K562 (cell line): ENCODE results near the gene PCSK6. TPM values are rescaled to one million over a fixed set of nuclear protein-coding genes. Genes with fewer than 3 reads are reported as not detected.
"Not testable (repeated sequence)": the region's sequence is repeated elsewhere in the genome, so short reads cannot be mapped to it uniquely, and the experiment has no call there.

ENCODE experiments used
- BACH1 ChIP-seq: fragments of 200-800 bp; sonication (Bioruptor generic); IDR thresholded peaks from 2 replicates; pipeline ENCODE4 v1.6.1; 2016; ENCODE audit warnings: missing genetic modification characterization, missing compliant biosample characterization
- C11orf30 ChIP-seq: fragments of 450-650 bp; IDR thresholded peaks from 2 replicates; pipeline ENCODE4 v1.6.1; 2016; ENCODE audit warnings: low read depth, mild to moderate bottlenecking
- CXXC5 ChIP-seq: fragments of 250-450 bp; sonication (Bioruptor Pico); IDR thresholded peaks from 2 replicates; pipeline ENCODE4 v1.8.0; 2022; ENCODE audit warnings: inconsistent platforms, mild to moderate bottlenecking, moderate library complexity
- KDM5B ChIP-seq: fragments of 200-600 bp; sonication (generic); IDR thresholded peaks from 2 replicates; pipeline ENCODE4 v1.6.1; 2012; ENCODE audit warnings: low read depth, mild to moderate bottlenecking, moderate library complexity, low read length, control low read depth, inconsistent platforms; ENCODE audit not compliant: insufficient replicate concordance
- MAZ ChIP-seq, 2 experiments: fragments of 450-650 bp in 1 of 2; sonication (generic) in 1 of 2; formaldehyde crosslinking; IDR thresholded peaks in 1 of 2; conservative IDR thresholded peaks in 1 of 2; 2 replicates each; pipeline versions ENCODE4 v1.4.0 to v1.5.0; 2020; ENCODE audit warnings: mild to moderate bottlenecking in 1 of 2, missing genetic modification reagents in 1 of 2
- NR2C1 ChIP-seq, 2 experiments: fragments of 450-650 bp; IDR thresholded peaks; 2 replicates each; pipeline ENCODE4 v1.6.1; 2017; ENCODE audit warnings: mild to moderate bottlenecking in 2 of 2, antibody characterized with exemption in 1 of 2, inconsistent platforms in 1 of 2, missing compliant biosample characterization in 1 of 2, missing genetic modification characterization in 1 of 2
- NR2C2 ChIP-seq, 2 experiments: fragments of 200-800 bp in 1 of 2; sonication (Bioruptor generic) in 1 of 2; sonication (generic) in 1 of 2; formaldehyde crosslinking in 1 of 2; IDR thresholded peaks; 2 replicates each; pipeline versions ENCODE4 v1.6.1 to v1.8.0; 2016 to 2022; ENCODE audit warnings: mild to moderate bottlenecking in 1 of 2, missing compliant biosample characterization in 1 of 2, missing genetic modification characterization in 1 of 2, missing genetic modification reagents in 1 of 2
- NR4A1 ChIP-seq, 2 experiments: fragments of 250-450 bp in 1 of 2; fragments of 450-650 bp in 1 of 2; sonication (Bioruptor Pico) in 1 of 2; IDR thresholded peaks; 2 replicates each; pipeline versions ENCODE4 v1.4.0 to v1.6.1; 2016 to 2020; ENCODE audit warnings: mild to moderate bottlenecking in 2 of 2, missing compliant biosample characterization in 1 of 2, missing genetic modification characterization in 1 of 2, moderate library complexity in 1 of 2
- PTRF ChIP-seq: fragments of 450-650 bp; IDR thresholded peaks from 2 replicates; pipeline ENCODE4 v1.6.1; 2016; ENCODE audit warnings: mild to moderate bottlenecking, missing genetic modification characterization, missing compliant biosample characterization
- SIN3B ChIP-seq: fragments of 450-650 bp; IDR thresholded peaks from 2 replicates; pipeline ENCODE4 v1.6.1; 2017; ENCODE audit warnings: low read depth, mild to moderate bottlenecking, moderate library complexity
- SRF ChIP-seq, 2 experiments: fragments of 250-450, 450-650 bp in 1 of 2; sonication (Bioruptor Pico) in 1 of 2; sonication (generic) in 1 of 2; formaldehyde crosslinking; IDR thresholded peaks; 2 replicates each; pipeline versions ENCODE4 v1.5.0 to v1.5.1; 2020 to 2022; ENCODE audit warnings: mild to moderate bottlenecking in 1 of 2, missing genetic modification reagents in 1 of 2
- TCF3 ChIP-seq: sonication (generic); formaldehyde crosslinking; IDR thresholded peaks from 2 replicates; pipeline ENCODE4 v1.4.0; 2020; ENCODE audit warnings: mild to moderate bottlenecking, missing genetic modification reagents
- ZNF431 ChIP-seq: sonication (generic); formaldehyde crosslinking; IDR thresholded peaks from 2 replicates; pipeline ENCODE4 v1.8.0; 2022; ENCODE audit warnings: mild to moderate bottlenecking, missing genetic modification reagents
- polyA plus RNA-seq, 8 experiments: library from polyadenylated mRNA; depleted of rRNA in 4 of 8; stranded (reverse) in 5 of 8; unstranded in 3 of 8; fragments of >200 nt; fragmentation: Nextera tagmentation in 2 of 8; fragmentation: Illumina TruSeq in 1 of 8; extraction: Ambion mirVana in 2 of 8; extraction: Trizol in 1 of 8; gene quantifications; 2 replicates each; pipeline versions ENCODE4 v1.2.1 to v1.2.3, GENCODE V29; 2011 to 2014; ENCODE audit warnings: inconsistent platforms in 1 of 8, missing spikeins in 1 of 8
- total RNA-seq, 7 experiments: library from RNA; depleted of rRNA in 6 of 7; stranded (reverse); fragments of >200 nt in 6 of 7; fragmentation: Illumina TruSeq in 2 of 7; extraction: Trizol in 2 of 7; gene quantifications; 2 replicates each; pipeline versions ENCODE4 v1.2.1 to v1.2.3, GENCODE V29; 2011 to 2021; ENCODE audit warnings: low replicate concordance in 1 of 7
- TF ChIP-seq, protein P1 (sequence below): fragments of 200-800 bp; sonication (Bioruptor generic); IDR thresholded peaks from 2 replicates; pipeline ENCODE4 v1.6.1; 2017; ENCODE audit warnings: missing genetic modification characterization, missing compliant biosample characterization
- TF ChIP-seq, protein P2 (sequence below): fragments of 250-450 bp; sonication (Bioruptor Pico); IDR thresholded peaks from 2 replicates; pipeline ENCODE4 v1.8.0; 2022; ENCODE audit warnings: moderate library complexity, mild to moderate bottlenecking, inconsistent platforms
- TF ChIP-seq, protein P3 (sequence below): fragments of 450-650 bp; formaldehyde crosslinking; conservative IDR thresholded peaks from 2 replicates; pipeline ENCODE4 v1.4.0; 2022; ENCODE audit warnings: mild to moderate bottlenecking, missing genetic modification characterization
- TF ChIP-seq, protein P4 (sequence below): fragments of 450-650 bp; IDR thresholded peaks from 2 replicates; pipeline ENCODE4 v1.6.1; 2016

The PCSK6 gene
- total and polyA plus RNA-seq, 9 of the 15 experiments (the other 6 are each of a cell fraction or from before 2014, with no cell fraction given) = 2.2 to 32.6 (median 14.5) TPM

DNA sequence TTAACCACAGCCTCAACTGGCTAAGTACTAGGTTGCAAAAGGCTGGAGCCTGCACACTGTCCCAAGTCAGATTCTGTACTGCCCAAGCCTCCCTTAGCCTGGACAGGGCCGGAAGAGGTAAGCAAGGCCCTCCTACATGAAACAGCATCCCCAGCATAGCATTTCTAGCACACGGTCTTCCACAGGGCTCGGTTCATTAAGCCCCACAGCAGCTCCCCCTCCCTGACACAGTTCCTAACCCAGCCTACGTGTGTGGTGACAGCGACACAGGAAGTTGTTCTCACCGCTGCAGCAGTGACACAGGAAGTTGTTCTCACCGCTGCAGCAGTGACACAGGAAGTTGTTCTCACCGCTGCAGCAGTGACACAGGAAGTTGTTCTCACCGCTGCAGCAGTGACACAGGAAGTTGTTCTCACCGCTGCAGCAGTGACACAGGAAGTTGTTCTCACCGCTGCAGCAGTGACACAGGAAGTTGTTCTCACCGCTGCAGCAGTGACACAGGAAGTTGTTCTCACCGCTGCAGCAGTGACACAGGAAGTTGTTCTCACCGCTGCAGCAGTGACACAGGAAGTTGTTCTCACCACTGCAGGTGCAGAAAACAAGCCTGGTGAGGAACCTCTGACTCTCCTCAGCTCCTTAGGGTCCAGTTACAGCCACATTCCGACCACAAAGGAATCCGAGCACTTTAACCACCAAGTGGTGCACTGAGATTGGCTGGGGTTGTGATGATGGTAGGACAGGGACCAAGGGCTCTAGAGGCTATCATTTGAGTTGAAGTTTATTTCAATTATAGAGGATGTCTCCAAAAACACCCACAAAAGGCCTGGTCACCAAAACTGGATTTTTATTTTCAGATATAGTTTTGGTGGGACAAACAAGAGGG, 155.4 kb downstream of the PCSK6 start (continued):
- TF ChIP-seq, protein P1, sequence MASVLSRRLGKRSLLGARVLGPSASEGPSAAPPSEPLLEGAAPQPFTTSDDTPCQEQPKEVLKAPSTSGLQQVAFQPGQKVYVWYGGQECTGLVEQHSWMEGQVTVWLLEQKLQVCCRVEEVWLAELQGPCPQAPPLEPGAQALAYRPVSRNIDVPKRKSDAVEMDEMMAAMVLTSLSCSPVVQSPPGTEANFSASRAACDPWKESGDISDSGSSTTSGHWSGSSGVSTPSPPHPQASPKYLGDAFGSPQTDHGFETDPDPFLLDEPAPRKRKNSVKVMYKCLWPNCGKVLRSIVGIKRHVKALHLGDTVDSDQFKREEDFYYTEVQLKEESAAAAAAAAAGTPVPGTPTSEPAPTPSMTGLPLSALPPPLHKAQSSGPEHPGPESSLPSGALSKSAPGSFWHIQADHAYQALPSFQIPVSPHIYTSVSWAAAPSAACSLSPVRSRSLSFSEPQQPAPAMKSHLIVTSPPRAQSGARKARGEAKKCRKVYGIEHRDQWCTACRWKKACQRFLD = peak; percentile 94
- TF ChIP-seq TCF3 (CRISPR knock-in tag) = 0 out of 2 replicates have a peak, but pooled peaks have one; percentile 10
- 0 out of 2 replicates have a peak, but pooled peaks have one; percentile 9 for TF ChIP-seq C11orf30
- peak; percentile 98 for TF ChIP-seq NR2C1 (IDR thresholded peaks at IDR 0.05)
- peak; percentile 98 for TF ChIP-seq NR2C1 (tag; IDR thresholded peaks at IDR 0.05)
- peak; percentile 74; the same call in 1 of the 2 replicates for TF ChIP-seq BACH1
- TF ChIP-seq CXXC5 = peak; percentile 70
- 0 out of 2 replicates have a peak, but pooled peaks have one; percentile 48 for TF ChIP-seq PTRF (tag)
- TF ChIP-seq, protein P2, sequence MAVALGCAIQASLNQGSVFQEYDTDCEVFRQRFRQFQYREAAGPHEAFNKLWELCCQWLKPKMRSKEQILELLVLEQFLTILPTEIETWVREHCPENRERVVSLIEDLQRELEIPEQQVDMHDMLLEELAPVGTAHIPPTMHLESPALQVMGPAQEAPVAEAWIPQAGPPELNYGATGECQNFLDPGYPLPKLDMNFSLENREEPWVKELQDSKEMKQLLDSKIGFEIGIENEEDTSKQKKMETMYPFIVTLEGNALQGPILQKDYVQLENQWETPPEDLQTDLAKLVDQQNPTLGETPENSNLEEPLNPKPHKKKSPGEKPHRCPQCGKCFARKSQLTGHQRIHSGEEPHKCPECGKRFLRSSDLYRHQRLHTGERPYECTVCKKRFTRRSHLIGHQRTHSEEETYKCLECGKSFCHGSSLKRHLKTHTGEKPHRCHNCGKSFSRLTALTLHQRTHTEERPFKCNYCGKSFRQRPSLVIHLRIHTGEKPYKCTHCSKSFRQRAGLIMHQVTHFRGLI (CRISPR knock-in tag) = 0 out of 2 replicates have a peak, but pooled peaks have one; percentile 30
- TF ChIP-seq KDM5B = peak; percentile 43
- peak; percentile 48; the same call in 1 of the 2 replicates for TF ChIP-seq ZNF431 (CRISPR knock-in tag)
- TF ChIP-seq, protein P3, sequence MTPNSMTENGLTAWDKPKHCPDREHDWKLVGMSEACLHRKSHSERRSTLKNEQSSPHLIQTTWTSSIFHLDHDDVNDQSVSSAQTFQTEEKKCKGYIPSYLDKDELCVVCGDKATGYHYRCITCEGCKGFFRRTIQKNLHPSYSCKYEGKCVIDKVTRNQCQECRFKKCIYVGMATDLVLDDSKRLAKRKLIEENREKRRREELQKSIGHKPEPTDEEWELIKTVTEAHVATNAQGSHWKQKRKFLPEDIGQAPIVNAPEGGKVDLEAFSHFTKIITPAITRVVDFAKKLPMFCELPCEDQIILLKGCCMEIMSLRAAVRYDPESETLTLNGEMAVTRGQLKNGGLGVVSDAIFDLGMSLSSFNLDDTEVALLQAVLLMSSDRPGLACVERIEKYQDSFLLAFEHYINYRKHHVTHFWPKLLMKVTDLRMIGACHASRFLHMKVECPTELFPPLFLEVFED (CRISPR knock-in tag) = 0 out of 2 replicates have a peak, but pooled peaks have one; percentile 54
- peak; percentile 98 for TF ChIP-seq NR2C2 (CRISPR knock-in tag; IDR thresholded peaks at IDR 0.05)
- peak; percentile 100 for TF ChIP-seq NR2C2 (tag; IDR thresholded peaks at IDR 0.05)
- TF ChIP-seq NR4A1 (CRISPR knock-in tag; IDR thresholded peaks at IDR 0.05) = not testable (repeated sequence)
- TF ChIP-seq NR4A1 (tag; IDR thresholded peaks at IDR 0.05) = 0 out of 2 replicates have a peak, but pooled peaks have one; percentile 51
- peak in 1 of 2 experiments; percentile 35; a peak in 2 of 4 replicates for TF ChIP-seq MAZ (CRISPR knock-in tag; conservative IDR thresholded peaks at IDR 0.05 in 1 of 2, IDR thresholded peaks at IDR 0.05 in 1 of 2)
- peak in 1 of 2 experiments; percentile 34; a peak in 1 of 4 replicates for TF ChIP-seq SRF (CRISPR knock-in tag; IDR thresholded peaks at IDR 0.05)
- TF ChIP-seq, protein P4, sequence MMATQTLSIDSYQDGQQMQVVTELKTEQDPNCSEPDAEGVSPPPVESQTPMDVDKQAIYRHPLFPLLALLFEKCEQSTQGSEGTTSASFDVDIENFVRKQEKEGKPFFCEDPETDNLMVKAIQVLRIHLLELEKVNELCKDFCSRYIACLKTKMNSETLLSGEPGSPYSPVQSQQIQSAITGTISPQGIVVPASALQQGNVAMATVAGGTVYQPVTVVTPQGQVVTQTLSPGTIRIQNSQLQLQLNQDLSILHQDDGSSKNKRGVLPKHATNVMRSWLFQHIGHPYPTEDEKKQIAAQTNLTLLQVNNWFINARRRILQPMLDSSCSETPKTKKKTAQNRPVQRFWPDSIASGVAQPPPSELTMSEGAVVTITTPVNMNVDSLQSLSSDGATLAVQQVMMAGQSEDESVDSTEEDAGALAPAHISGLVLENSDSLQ = peak; percentile 51
- 0 out of 2 replicates have a peak, but pooled peaks have one; percentile 33 for TF ChIP-seq SIN3B
